Measurements from ENCODE around the gene FAM89A.
"Not testable (repeated sequence)": the region's sequence is repeated elsewhere in the genome, so short reads cannot be mapped to it uniquely, and the experiment has no call there.

Gene FAM89A

DNA sequence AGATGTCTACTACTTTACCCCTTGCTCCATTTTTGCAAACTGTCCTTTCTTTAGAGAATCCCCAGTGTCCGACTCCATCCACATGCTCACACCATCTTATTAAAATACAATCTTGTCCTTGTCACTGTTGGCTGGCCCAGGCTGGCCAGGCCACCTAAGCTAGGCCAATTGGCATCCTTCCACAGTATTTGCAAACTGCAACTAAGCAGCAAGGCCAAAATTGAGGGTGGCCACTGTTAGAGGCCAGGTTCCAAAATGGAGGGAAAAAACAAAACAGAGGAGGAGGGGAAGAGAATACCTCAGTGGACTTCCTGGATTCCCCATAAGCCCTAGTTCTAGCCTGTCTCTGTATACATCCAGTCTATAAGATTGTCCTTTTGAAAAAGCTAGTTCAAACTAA, 4.3 kb downstream of the FAM89A start:
- DNase-seq (ENCODE audit: low read depth in 2 of 2), result no peak

DNA sequence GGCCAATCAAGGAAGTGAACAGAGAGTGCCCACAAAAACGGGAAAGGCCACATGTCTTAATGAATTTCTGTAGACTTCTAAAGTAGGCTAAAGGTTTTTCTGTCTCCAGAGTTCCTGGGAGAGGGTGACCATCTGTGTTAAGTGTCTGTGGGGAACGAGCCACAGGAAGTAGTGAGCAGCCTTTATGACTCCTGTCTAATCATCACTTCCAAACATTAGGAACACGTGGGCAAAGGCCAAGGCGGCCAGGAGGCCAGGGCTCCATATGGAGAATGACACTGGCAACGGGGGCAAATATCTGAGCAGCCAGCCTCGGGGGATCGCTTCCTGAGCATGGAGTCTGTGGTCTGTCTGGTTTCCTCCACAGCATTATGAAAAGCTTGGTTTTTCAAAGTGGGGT, 7.1 kb downstream of the FAM89A start:
- no peak for DNase-seq (ENCODE audit: low read depth in 2 of 2)

DNA sequence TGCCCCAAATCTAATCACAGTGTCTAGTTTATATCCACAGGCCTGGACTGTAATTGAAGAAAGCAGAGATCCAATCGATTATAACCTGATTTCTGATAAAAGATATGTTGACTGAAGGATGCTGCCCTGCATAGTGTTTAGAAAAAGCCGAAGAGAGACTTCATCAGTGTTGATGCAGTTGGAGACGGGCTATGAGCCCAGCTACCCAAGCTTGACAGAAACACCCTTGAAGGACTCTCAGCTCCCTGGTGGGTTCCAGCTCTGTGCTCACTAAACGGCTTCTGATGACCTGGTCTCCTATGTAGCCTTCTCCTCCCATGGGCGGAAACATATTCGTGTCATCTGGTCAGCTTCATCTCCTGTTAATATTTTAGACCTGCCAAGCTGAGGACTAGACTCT, 10.2 kb downstream of the FAM89A start:
- no peak for DNase-seq (ENCODE audit: low read depth in 2 of 2)

DNA sequence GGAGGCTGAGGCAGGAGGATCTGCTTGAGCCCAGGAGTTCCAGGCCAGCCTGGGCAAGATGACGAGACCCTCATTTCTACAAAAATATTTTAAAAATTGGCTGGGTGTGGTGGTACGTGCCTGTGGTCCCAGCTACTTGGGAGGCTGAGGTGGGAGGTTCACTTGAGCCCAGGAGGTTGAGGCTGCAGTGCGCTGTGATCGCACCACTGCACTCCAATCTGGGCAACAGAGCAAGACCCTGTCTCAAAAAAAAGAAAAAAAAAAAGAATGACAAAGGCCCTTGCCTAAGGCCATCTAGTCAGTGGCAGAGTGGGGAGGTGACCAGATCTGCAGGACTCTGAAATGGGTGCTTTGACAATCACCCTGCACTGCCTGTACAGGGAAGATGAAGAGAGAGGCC, 10.8 kb downstream of the FAM89A start:
- DNase-seq (ENCODE audit: low read depth in 2 of 2), result not testable (repeated sequence)

DNA sequence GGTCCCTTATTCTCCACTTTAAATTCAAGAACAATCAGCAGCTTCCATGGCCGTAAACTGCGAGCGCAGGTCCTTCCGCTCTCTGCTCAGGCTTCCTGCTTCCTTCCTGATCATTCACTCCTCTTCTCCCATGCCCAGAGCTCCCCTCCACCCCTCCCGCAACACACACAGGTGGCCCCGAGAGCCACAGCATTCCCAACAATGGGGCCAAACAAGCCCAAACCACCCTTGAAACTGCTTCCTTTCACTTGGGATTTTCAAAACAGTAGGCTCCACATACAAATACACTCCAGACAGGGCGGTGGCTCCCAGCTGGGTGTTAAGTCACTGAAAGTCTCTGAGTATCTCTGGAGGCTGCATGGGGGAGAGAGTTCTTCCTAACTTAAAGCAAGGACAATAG, 11.4 kb downstream of the FAM89A start:
- no peak for DNase-seq (ENCODE audit: low read depth in 2 of 2)

GRCh38 chr1:231027971-231028370, 12.1 kb downstream of the FAM89A start:
- no peak for DNase-seq (ENCODE audit: low read depth in 2 of 2)

DNA sequence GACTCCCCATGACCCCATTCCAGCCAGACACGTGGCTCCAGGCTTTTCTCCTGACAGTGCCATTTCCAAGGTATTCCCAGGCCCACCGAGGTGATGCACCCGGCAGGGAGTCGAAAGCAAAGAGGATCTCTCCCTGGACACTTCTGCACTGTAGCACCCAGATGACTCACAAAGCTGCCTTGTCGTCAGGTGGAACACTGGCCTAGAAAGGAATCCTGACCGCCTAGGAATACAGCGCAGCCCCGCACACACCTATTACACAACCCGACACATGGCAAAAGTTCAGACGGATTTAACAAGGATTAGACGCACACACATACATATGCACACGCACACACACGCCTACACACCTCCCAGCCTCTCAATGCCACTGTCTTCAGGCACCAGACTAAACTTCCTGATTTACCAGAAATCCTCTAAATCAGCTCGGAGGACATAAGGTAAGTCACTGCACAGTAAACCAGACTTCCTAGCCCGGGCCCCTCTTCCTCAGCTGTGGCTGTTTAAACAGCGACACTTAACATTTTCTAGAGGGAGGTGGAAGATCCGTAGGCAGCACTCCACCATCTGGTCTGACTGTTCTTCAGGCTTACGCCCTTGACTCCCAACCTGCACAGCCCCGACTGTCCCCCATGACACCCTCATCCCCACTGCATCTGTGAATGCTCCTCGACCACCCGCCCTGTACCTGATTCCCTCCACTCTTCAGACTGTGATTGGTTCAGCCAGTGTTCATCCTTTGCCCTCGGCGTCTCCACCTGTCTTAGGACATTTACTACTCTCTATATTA, 12.7 kb downstream of the FAM89A start:
- DNase-seq (ENCODE audit: low read depth in 2 of 2), result no peak

- no peak for DNase-seq (ENCODE audit: low read depth in 2 of 2)
Measured at GRCh38 chr1:231026576-231026975, 13.5 kb downstream of the FAM89A start.

- no peak for DNase-seq (ENCODE audit: low read depth in 2 of 2)
Measured at GRCh38 chr1:231023150-231023549, 16.9 kb downstream of the FAM89A start.

- DNase-seq (ENCODE audit: low read depth in 2 of 2), result not testable (repeated sequence)
Measured at GRCh38 chr1:231022543-231022942, 17.5 kb downstream of the FAM89A start.

DNA sequence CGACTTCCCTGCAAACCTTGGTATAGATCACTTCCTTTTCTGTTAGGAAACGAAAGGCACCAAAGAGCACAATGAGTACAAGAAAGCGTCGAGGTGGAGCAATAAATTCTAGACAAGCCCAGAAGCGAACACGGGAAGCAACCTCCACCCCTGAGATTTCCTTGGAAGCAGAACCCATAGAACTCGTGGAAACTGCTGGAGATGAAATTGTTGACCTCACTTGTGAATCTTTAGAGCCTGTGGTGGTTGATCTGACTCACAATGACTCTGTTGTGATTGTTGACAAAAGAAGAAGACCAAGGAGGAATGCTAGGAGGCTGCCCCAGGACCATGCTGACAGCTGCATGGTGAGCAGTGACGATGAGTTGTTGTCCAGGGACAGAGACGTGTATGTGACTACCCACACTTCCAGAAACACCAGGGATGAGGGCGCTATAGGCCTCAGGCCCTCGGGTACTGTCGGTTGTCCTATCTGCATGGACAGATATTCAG, 18.5 kb downstream of the FAM89A start:
- DNase-seq (ENCODE audit: low read depth in 2 of 2), result no peak

GRCh38 chr1:231020816-231021215, 19.2 kb downstream of the FAM89A start:
- DNase-seq (ENCODE audit: low read depth in 2 of 2), result no peak

DNA sequence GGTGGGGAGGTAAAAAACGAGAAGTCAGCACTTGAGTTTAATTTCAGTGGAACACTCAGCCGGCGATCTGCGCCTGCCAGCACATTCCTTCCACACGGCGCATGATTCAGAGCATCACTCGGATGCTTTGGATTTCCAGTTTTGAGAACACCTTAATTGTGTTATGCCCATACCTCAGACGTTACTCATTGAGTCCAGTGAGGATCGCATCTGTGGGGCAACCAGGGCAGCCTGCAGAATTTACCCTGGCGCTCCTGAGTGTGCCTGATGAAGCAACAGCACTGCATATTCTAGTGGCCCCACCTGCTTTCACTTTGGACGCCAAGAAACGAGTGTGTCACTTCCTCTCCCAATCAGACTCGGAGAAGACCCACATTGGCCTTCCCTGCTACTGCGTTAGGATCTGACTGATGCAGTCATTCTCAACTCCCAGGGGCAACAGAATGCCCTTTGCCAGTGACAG, 19.9 kb downstream of the FAM89A start:
- DNase-seq (ENCODE audit: low read depth in 2 of 2), result no peak

GRCh38 chr1:231019711-231020110, 20.3 kb downstream of the FAM89A start:
- DNase-seq (ENCODE audit: low read depth in 2 of 2), result no peak

GRCh38 chr1:231016966-231017365, 23.1 kb downstream of the FAM89A start:
- no peak for DNase-seq (ENCODE audit: low read depth in 2 of 2)

DNA sequence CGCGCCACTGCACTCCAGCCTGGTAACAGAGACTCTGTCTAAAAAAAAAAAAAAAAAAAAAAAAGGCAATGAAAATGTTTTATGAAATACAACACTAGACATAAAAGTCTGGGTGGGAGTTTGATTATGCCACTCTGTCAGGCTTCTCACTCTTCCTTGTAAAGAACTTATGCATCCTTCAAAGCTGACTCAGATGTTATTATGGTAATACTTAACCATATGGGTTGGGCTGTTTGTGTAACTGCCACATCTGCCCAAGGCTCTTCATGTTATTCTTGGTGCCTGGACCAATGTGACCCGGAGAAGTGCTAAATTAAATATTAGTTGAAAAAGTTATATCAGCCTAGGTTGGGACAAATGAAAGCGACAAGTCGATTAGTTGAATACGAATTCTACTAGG, 23.8 kb downstream of the FAM89A start:
- DNase-seq (ENCODE audit: low read depth in 2 of 2), result no peak

- DNase-seq (ENCODE audit: low read depth in 2 of 2), result no peak
Measured at GRCh38 chr1:231013391-231014015, 26.6 kb downstream of the FAM89A start.

GRCh38 chr1:231011963-231012362, 28.1 kb downstream of the FAM89A start:
- DNase-seq (ENCODE audit: low read depth in 2 of 2), result no peak

- DNase-seq (ENCODE audit: low read depth in 2 of 2), result no peak
Measured at GRCh38 chr1:231011360-231011759, 28.7 kb downstream of the FAM89A start.

GRCh38 chr1:231007535-231007934, 32.5 kb downstream of the FAM89A start:
- not testable (repeated sequence) for DNase-seq (ENCODE audit: low read depth in 2 of 2)

GRCh38 chr1:231001892-231002291, 38.2 kb downstream of the FAM89A start:
- DNase-seq (ENCODE audit: low read depth in 2 of 2), result no peak

- no peak for DNase-seq (ENCODE audit: low read depth in 2 of 2)
Measured at GRCh38 chr1:231000639-231001038, 39.4 kb downstream of the FAM89A start.

- DNase-seq (ENCODE audit: low read depth in 2 of 2), result no peak
Measured at GRCh38 chr1:231000201-231000600, 39.9 kb downstream of the FAM89A start.

Data from activated CD4-positive, alpha-beta T cell treated with anti-CD3 and anti-CD28 coated beads for 24 hours (primary cell).